Bronchial epithelial cell (primary cell): ENCODE data around the gene NOC2L. TPM values are rescaled to one million over a fixed set of nuclear protein-coding genes. Genes with fewer than 3 reads are reported as not detected.

Source experiments
- DNase-seq: peaks from one replicate; pipeline ENCODE4 v3.0.0-alpha.2; 2010; ENCODE audit warnings: low read depth
- FAIRE-seq: peaks from 2 replicates; lab custom pipeline; 2011; peaks lifted over from hg19 to GRCh38; lab: Jason Lieb, UNC
- H3K27me3 ChIP-seq: 2 replicates; pipeline ENCODE4 v1.5.1; 2011; ENCODE audit warnings: low read length; ENCODE audit not compliant: control insufficient read depth, insufficient read depth
- H3K36me3 ChIP-seq: 2 replicates; pipeline ENCODE4 v1.5.1; 2011; ENCODE audit warnings: low read length; ENCODE audit not compliant: control insufficient read depth, insufficient read depth
- H3K4me3 ChIP-seq: 2 replicates; pipeline ENCODE4 v1.5.1; 2011; ENCODE audit warnings: mild to moderate bottlenecking, low read depth, low read length, control low read depth
- total RNA-seq: library from RNA; depleted of rRNA; stranded (reverse); fragments of >200 nt; gene quantifications from 2 replicates; pipeline ENCODE4 v1.2.1, GENCODE V29; 2014
- TF ChIP-seq, protein P1 (sequence below): IDR thresholded peaks from 2 replicates; pipeline ENCODE4 v1.5.1; 2011; ENCODE audit warnings: mild to moderate bottlenecking, moderate library complexity, low read length, control low read depth, inconsistent platforms; ENCODE audit not compliant: insufficient read depth, severe bottlenecking

Gene NOC2L
- total RNA-seq, 1 donor from 2014 or later, result 128 TPM

DNA sequence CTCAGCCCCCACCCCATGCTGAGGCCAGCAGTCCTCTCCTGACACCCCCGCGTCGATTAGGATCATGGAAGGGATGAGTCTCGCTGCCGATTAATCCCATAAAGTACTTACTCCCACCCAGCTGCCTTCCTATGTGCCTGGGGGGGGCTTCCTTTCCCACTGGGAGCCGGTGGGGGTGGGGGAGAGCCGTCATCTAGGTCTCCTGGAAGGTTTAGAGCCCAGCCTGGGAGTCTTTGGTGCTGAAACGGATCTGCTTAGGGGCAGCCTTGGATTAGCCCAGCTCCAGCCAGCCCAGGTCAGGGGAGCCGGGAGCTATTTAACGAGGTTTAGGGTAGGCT, 25.5 kb downstream of the NOC2L start:
- FAIRE-seq (no peak), DNase-seq (no peak)
- Histone ChIP-seq H3K27me3 (peaks cover 27% of the 10 kb centered on the region), H3K4me3 (no peak overlapping the region), H3K36me3 (no peaks in the 10 kb centered on the region)
- TF ChIP-seq, protein P1, sequence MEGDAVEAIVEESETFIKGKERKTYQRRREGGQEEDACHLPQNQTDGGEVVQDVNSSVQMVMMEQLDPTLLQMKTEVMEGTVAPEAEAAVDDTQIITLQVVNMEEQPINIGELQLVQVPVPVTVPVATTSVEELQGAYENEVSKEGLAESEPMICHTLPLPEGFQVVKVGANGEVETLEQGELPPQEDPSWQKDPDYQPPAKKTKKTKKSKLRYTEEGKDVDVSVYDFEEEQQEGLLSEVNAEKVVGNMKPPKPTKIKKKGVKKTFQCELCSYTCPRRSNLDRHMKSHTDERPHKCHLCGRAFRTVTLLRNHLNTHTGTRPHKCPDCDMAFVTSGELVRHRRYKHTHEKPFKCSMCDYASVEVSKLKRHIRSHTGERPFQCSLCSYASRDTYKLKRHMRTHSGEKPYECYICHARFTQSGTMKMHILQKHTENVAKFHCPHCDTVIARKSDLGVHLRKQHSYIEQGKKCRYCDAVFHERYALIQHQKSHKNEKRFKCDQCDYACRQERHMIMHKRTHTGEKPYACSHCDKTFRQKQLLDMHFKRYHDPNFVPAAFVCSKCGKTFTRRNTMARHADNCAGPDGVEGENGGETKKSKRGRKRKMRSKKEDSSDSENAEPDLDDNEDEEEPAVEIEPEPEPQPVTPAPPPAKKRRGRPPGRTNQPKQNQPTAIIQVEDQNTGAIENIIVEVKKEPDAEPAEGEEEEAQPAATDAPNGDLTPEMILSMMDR, result no peak

DNA sequence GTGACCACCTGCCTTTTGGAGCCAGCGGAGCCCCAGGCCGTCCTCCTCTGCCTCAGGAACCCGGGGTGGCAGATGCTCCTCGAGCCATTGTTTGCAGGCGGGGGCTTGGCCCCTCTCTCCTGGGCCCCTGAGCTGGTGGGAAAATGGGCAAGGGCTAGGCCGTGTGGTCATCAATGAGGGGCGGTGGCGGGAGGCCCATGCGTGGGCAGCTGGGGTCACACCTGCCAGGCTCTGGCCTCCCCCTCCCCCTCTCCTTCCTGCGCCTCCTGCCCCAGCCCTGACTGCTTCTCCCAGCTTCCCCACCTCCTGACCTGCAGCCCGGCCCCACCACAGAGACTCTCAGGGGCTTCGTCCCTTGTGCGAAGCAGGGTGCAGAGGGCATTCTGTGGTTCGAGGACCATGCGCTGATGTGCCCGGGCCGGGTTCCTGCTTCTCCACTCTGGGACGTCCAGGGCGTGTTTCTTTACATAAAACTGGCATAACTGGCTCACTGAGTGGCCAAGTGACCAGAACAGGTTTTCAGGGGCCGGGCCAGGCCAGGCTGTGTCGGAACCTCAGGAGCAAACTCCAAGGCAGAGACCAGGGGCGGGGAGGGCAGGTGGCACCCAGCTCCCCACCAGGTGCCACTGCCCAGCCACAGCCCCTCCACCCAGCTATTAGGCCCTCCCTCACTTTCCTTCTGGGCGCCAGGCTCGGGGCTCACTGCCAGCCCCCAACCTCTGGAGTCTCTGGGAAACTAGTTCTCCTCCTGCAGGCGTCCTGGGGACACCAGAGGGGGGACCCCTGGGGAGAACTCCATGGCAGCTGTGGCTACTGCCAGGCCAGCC, 26.1 kb downstream of the NOC2L start:
- no peak for DNase-seq
- TF ChIP-seq, protein P1, result no peak
- no peaks in the 10 kb centered on the region for H3K36me3 ChIP-seq
- no peak overlapping the region for H3K4me3 ChIP-seq
- peaks cover 30% of the 10 kb centered on the region for H3K27me3 ChIP-seq
- FAIRE-seq, result no peak

GRCh38 chr1:932173-932510, 26.9 kb downstream of the NOC2L start:
- DNase-seq, result no peak
- TF ChIP-seq, protein P1, result no peak

DNA sequence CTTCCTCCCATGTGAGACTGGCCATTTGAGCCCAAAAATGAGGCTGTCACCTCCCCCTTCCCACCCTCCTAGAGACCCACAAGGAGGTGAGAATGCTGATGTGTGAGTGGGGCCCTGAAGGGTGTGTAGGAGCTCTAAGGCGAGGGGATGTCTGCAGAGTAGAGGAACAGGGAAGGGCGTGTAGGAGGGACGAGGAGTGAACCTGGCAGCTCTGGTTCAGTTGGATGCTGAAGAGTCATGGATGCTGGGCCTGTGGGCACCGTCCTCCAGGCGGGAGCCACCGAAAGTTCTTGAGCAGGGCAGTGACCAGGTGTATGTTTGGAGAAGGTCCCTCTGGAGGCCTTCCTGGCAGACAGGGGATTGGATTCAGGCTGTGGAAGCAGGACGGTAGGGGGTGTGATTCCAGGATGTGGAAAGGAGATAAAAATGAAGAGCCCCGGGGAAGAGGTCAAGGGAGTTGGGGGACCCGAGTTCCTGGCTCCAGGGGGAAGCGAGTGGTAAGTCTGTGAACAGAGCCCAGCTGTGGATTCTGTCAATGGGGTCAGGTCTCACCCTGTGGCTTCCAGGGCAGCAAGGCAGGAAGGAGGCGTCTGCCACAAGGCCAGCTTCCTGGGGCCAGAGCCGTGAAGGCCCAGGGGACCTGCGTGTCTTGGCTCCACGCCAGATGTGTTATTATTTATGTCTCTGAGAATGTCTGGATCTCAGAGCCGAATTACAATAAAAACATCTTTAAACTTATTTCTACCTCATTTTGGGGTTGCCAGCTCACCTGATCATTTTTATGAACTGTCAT, 27.5 kb downstream of the NOC2L start:
- Histone ChIP-seq H3K27me3 (peaks cover 42% of the 10 kb centered on the region), H3K4me3 (no peak overlapping the region), H3K36me3 (no peaks in the 10 kb centered on the region)
- TF ChIP-seq, protein P1, result no peak
- FAIRE-seq (peak; percentile 36), DNase-seq (no peak)

More at GRCh38 chr1:932173-932510, 26.9 kb downstream of the NOC2L start:
- Histone ChIP-seq H3K4me3 (no peak overlapping the region), H3K36me3 (no peaks in the 10 kb centered on the region), H3K27me3 (peaks cover 37% of the 10 kb centered on the region)
- FAIRE-seq, result no peak

DNA sequence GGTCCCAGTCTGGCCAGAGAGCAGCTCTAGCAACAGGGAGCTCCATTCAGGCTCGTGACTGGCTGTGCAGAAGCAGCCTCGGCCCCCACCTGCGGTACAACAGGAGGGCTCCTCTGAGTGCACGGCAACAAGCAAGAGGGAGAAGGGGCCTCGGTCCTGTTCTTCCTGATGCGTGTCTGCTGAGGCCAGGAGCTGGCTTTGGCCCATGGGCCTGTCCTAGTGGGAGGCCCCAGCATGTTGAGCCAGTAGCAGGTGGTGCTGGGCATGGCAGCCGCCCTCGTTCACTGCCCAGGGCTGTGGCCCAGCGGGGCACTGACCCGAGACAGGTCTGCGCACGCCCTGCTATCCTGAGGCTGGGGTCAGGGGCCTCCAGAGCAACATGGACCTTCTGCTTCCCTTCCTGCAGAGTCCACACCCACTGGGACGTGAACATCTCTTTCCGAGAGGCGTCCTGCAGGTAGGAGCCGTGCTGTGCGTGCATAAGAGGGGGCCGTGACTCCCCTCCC, 28.4 kb downstream of the NOC2L start:
- DNase-seq (no peak), FAIRE-seq (no peak)
- TF ChIP-seq, protein P1, result no peak
- Histone ChIP-seq H3K27me3 (peaks cover 44% of the 10 kb centered on the region), H3K4me3 (no peak overlapping the region), H3K36me3 (no peaks in the 10 kb centered on the region)
